SK-N-SH treated with all-trans-retinoic acid at 6 μM for 48 hours (cell line): ENCODE measurements around the gene CDHR3.

Experiments
- ATAC-seq: fragments of 200-7000 bp; cut with Tn5 transposase; 3 replicates; pipeline ENCODE4 v1.9.1; 2020; ENCODE audit warnings: mild to moderate bottlenecking, moderate library complexity
- ARNTL ChIP-seq: fragments of 450-650 bp; formaldehyde crosslinking; IDR thresholded peaks from 2 replicates; pipeline ENCODE4 v1.5.0; 2020; ENCODE audit warnings: low read depth, mild to moderate bottlenecking, moderate library complexity, borderline replicate concordance
- BACH2 ChIP-seq: fragments of 250-450 bp; sonication (Bioruptor Pico); IDR thresholded peaks from 2 replicates; pipeline ENCODE4 v1.9.0; 2021; ENCODE audit warnings: mild to moderate bottlenecking, borderline replicate concordance
- CREB5 ChIP-seq: fragments of 250-450 bp; sonication (Bioruptor Pico); IDR thresholded peaks from 2 replicates; pipeline ENCODE4 v1.5.1; 2020; ENCODE audit warnings: low read depth, mild to moderate bottlenecking, moderate library complexity
- CSDC2 ChIP-seq: fragments of 250-450 bp; sonication (Bioruptor Pico); IDR thresholded peaks from 2 replicates; pipeline ENCODE4 v1.5.0; 2020; ENCODE audit warnings: mild to moderate bottlenecking, moderate library complexity
- ESRRG ChIP-seq: fragments of 250-450 bp; sonication (Bioruptor Pico); IDR thresholded peaks from 2 replicates; pipeline ENCODE4 v1.6.1; 2021; ENCODE audit warnings: mild to moderate bottlenecking
- ISL1 ChIP-seq: fragments of 250-450 bp; sonication (Bioruptor Pico); IDR thresholded peaks from 2 replicates; pipeline ENCODE4 v2.1.2; 2022; ENCODE audit warnings: mild to moderate bottlenecking, moderate library complexity
- PATZ1 ChIP-seq: fragments of 250-450 bp; sonication (Bioruptor Pico); IDR thresholded peaks from 2 replicates; pipeline ENCODE4 v1.8.0; 2020; ENCODE audit warnings: mild to moderate bottlenecking, moderate library complexity, borderline replicate concordance
- RARB ChIP-seq: fragments of 250-450 bp; sonication (Bioruptor Pico); IDR thresholded peaks from 2 replicates; pipeline ENCODE4 v1.8.0; 2021; ENCODE audit warnings: mild to moderate bottlenecking, moderate library complexity
- SNAI2 ChIP-seq: fragments of 250-450 bp; sonication (Bioruptor Pico); IDR thresholded peaks from 2 replicates; pipeline ENCODE4 v1.5.0; 2020; ENCODE audit warnings: mild to moderate bottlenecking, moderate library complexity
- TCF4 ChIP-seq: fragments of 250-450 bp; sonication (Bioruptor Pico); IDR thresholded peaks from 2 replicates; pipeline ENCODE4 v1.8.0; 2021; ENCODE audit warnings: mild to moderate bottlenecking, moderate library complexity, borderline replicate concordance
- TOX ChIP-seq: fragments of 250-450 bp; sonication (Bioruptor Pico); IDR thresholded peaks from 2 replicates; pipeline ENCODE4 v1.8.0; 2021; ENCODE audit warnings: mild to moderate bottlenecking, moderate library complexity, borderline replicate concordance
- ZC3H10 ChIP-seq: fragments of 250-450 bp; sonication (Bioruptor Pico); IDR thresholded peaks from 2 replicates; pipeline ENCODE4 v1.5.1; 2021; ENCODE audit warnings: mild to moderate bottlenecking, moderate library complexity
- ZFP30 ChIP-seq: fragments of 450-650 bp; formaldehyde crosslinking; IDR thresholded peaks from 2 replicates; pipeline ENCODE4 v1.5.0; 2022; ENCODE audit warnings: mild to moderate bottlenecking, moderate library complexity
- ZNF565 ChIP-seq: fragments of 450-650 bp; formaldehyde crosslinking; conservative IDR thresholded peaks from 2 replicates; pipeline ENCODE4 v1.5.0; 2020; ENCODE audit warnings: low read depth, mild to moderate bottlenecking, moderate library complexity
- ZNF70 ChIP-seq: fragments of 450-650 bp; formaldehyde crosslinking; IDR thresholded peaks from 2 replicates; pipeline ENCODE4 v1.5.0; 2020; ENCODE audit warnings: mild to moderate bottlenecking, moderate library complexity
- ZNF8 ChIP-seq: fragments of 450-650 bp; formaldehyde crosslinking; IDR thresholded peaks from 2 replicates; pipeline ENCODE4 v1.5.0; 2020; ENCODE audit warnings: mild to moderate bottlenecking, moderate library complexity
- TF ChIP-seq, protein P1 (sequence below): fragments of 250-450 bp; sonication (Bioruptor Pico); IDR thresholded peaks from 2 replicates; pipeline ENCODE4 v1.5.1; 2021; ENCODE audit warnings: mild to moderate bottlenecking, moderate library complexity
- TF ChIP-seq, protein P2 (sequence below): fragments of 250-450 bp; sonication (Bioruptor Pico); IDR thresholded peaks from 2 replicates; pipeline ENCODE4 v1.5.0; 2020; ENCODE audit warnings: mild to moderate bottlenecking, moderate library complexity
- TF ChIP-seq, protein P3 (sequence below): fragments of 250-450 bp; sonication (Bioruptor Pico); IDR thresholded peaks from 2 replicates; pipeline ENCODE4 v1.8.0; 2021; ENCODE audit warnings: low read depth, mild to moderate bottlenecking, moderate library complexity, borderline replicate concordance

CDHR3 gene

GRCh38 chr7:106054971-106055532, 92.0 kb downstream of the CDHR3 start:
- no peak for ATAC-seq
- TF ChIP-seq BACH2 (CRISPR knock-in tag) (no peak), TCF4 (no peak), TOX (CRISPR knock-in tag) (no peak), PATZ1 (no peak), SNAI2 (no peak), ZFP30 (CRISPR knock-in tag) (no peak), ESRRG (no peak), ZC3H10 (CRISPR knock-in tag) (no peak), ISL1 (CRISPR knock-in tag) (no peak), CREB5 (CRISPR knock-in tag) (no peak), RARB (CRISPR knock-in tag) (no peak), ZNF8 (CRISPR knock-in tag) (no peak), ARNTL (CRISPR knock-in tag) (no peak)
- TF ChIP-seq, protein P1, sequence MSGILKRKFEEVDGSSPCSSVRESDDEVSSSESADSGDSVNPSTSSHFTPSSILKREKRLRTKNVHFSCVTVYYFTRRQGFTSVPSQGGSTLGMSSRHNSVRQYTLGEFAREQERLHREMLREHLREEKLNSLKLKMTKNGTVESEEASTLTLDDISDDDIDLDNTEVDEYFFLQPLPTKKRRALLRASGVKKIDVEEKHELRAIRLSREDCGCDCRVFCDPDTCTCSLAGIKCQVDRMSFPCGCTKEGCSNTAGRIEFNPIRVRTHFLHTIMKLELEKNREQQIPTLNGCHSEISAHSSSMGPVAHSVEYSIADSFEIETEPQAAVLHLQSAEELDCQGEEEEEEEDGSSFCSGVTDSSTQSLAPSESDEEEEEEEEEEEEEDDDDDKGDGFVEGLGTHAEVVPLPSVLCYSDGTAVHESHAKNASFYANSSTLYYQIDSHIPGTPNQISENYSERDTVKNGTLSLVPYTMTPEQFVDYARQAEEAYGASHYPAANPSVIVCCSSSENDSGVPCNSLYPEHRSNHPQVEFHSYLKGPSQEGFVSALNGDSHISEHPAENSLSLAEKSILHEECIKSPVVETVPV (CRISPR knock-in tag) = no peak
- TF ChIP-seq, protein P2, sequence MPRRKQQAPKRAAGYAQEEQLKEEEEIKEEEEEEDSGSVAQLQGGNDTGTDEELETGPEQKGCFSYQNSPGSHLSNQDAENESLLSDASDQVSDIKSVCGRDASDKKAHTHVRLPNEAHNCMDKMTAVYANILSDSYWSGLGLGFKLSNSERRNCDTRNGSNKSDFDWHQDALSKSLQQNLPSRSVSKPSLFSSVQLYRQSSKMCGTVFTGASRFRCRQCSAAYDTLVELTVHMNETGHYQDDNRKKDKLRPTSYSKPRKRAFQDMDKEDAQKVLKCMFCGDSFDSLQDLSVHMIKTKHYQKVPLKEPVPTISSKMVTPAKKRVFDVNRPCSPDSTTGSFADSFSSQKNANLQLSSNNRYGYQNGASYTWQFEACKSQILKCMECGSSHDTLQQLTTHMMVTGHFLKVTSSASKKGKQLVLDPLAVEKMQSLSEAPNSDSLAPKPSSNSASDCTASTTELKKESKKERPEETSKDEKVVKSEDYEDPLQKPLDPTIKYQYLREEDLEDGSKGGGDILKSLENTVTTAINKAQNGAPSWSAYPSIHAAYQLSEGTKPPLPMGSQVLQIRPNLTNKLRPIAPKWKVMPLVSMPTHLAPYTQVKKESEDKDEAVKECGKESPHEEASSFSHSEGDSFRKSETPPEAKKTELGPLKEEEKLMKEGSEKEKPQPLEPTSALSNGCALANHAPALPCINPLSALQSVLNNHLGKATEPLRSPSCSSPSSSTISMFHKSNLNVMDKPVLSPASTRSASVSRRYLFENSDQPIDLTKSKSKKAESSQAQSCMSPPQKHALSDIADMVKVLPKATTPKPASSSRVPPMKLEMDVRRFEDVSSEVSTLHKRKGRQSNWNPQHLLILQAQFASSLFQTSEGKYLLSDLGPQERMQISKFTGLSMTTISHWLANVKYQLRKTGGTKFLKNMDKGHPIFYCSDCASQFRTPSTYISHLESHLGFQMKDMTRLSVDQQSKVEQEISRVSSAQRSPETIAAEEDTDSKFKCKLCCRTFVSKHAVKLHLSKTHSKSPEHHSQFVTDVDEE (CRISPR knock-in tag) = no peak
- TF ChIP-seq, protein P3, sequence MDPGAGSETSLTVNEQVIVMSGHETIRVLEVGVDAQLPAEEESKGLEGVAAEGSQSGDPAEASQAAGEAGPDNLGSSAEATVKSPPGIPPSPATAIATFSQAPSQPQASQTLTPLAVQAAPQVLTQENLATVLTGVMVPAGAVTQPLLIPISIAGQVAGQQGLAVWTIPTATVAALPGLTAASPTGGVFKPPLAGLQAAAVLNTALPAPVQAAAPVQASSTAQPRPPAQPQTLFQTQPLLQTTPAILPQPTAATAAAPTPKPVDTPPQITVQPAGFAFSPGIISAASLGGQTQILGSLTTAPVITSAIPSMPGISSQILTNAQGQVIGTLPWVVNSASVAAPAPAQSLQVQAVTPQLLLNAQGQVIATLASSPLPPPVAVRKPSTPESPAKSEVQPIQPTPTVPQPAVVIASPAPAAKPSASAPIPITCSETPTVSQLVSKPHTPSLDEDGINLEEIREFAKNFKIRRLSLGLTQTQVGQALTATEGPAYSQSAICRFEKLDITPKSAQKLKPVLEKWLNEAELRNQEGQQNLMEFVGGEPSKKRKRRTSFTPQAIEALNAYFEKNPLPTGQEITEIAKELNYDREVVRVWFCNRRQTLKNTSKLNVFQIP = no peak

DNA sequence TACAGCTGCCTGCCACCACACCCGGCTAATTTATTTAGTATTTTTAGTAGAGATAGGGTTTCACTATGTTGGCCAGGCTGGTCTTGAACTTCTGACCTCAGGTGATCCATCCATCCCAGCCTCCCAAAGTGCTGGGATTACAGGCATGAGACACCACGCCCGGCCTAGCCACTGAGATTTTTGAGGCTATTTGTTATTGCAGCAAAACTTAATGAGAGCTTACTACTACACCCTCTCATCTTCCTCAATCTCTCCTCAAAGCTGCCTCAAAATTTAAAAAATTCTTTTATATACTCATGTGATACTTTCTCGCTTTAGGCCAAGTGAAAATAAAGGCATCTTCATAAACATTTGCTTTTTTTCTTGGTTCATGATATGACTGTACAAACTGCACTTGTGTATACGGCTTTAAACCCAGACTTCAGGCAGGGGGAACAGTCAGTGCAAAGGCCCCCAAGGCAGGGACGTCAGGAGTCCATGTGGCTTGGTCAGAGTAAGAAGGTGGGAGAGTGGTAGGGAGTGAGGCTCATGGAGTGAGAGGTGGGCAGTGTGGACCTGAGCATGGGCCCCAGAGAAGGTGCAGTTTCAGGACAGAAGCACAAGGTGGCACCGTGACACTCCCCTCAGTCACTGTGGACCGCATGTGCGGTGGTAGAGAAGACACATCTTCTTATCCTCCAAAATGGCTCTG, 93.6 kb downstream of the CDHR3 start:
- peak; percentile 36; the same call in 1 of the 2 replicates for TF ChIP-seq ZNF70 (CRISPR knock-in tag)
- TF ChIP-seq ZFP30 (CRISPR knock-in tag) = no peak
- TF ChIP-seq, all 23 proteins: peak for 1
- ATAC-seq = peak; percentile 96

- no peak for ATAC-seq
- TF ChIP-seq ZNF70 (CRISPR knock-in tag) (no peak), ZC3H10 (CRISPR knock-in tag) (no peak), CSDC2 (no peak), ZNF565 (no peak)
- TF ChIP-seq, all 23 proteins: peak for 0
Observed at GRCh38 chr7:106057204-106057961, 94.3 kb downstream of the CDHR3 start.
